Stimulated activated naive CD8-positive, alpha-beta T cell treated with anti-CD3 and anti-CD28 coated beads, Interleukin-15, Interleukin-2, amounts not matched to agents 100 ng/mL and 50 ng/mL, for 24 hours (primary cell): Measurements from ENCODE around the gene DNASE2.
"Not testable (repeated sequence)": the region's sequence is repeated elsewhere in the genome, so short reads cannot be mapped to it uniquely, and the experiment has no call there.

Experiments used
- H3K27ac Mint-ChIP-seq: one replicate; pipeline ENCODE4 v1.8.0; 2021; ENCODE audit warnings: mild to moderate bottlenecking, mixed read lengths
- H3K27me3 Mint-ChIP-seq: one replicate; pipeline ENCODE4 v1.8.0; 2021; ENCODE audit warnings: mixed read lengths
- H3K36me3 Mint-ChIP-seq: one replicate; pipeline ENCODE4 v1.8.0; 2021; ENCODE audit warnings: low read depth, mixed read lengths
- H3K4me1 Mint-ChIP-seq: one replicate; pipeline ENCODE4 v1.8.0; 2021; ENCODE audit warnings: low read depth, mixed read lengths
- H3K4me3 Mint-ChIP-seq: one replicate; pipeline ENCODE4 v1.8.0; 2021; ENCODE audit warnings: mild to moderate bottlenecking, mixed read lengths
- H3K9me3 Mint-ChIP-seq: one replicate; pipeline ENCODE4 v1.8.0; 2021; ENCODE audit warnings: mixed read lengths

The DNASE2 gene, protein sequence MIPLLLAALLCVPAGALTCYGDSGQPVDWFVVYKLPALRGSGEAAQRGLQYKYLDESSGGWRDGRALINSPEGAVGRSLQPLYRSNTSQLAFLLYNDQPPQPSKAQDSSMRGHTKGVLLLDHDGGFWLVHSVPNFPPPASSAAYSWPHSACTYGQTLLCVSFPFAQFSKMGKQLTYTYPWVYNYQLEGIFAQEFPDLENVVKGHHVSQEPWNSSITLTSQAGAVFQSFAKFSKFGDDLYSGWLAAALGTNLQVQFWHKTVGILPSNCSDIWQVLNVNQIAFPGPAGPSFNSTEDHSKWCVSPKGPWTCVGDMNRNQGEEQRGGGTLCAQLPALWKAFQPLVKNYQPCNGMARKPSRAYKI

DNA sequence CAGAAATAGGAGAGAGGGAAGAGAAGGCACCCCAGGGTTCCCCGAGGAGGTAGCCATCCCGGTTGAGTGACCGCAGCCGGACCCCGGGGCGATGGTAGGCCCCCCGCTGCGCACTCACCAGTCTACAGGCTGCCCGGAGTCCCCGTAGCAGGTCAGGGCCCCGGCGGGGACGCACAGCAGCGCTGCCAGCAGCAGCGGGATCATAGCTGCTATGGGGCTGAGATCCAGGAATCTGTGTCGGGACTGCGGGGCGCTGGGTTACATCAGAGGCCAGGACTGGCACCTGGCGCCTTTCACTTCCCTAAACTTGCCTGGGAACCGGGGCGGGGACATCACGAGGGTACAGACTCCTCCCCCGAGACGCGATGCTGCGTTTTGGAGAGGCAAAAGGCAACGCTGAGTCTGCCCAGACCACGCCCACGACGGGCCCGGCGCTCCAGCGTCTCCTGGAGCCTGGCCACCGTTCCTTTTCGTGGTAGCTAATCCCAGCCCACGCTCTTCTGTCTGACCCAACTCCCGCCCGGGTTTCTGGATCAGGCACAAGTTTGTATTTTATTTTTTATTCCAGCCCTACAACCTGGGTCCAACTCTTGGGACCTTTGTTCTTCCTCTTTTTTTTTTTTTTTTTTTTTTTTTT is at the start of gene DNASE2:
DNASE2 (minus strand) TSS at position 278 of the 637 bp plus-strand sequence; CDS start at position 204, 74 bp downstream.
- peaks cover 24% of the 10 kb centered on the region for H3K4me1 Mint-ChIP-seq
- peak within 1 kb of the TSS; percentile 90 for H3K4me3 Mint-ChIP-seq
- H3K27me3 Mint-ChIP-seq = no peaks in the 10 kb centered on the region
- peak within 1 kb of the TSS; percentile 82 for H3K27ac Mint-ChIP-seq
- no peaks in the 10 kb centered on the region for H3K9me3 Mint-ChIP-seq
- H3K36me3 Mint-ChIP-seq = peaks cover 9% of the 10 kb centered on the region

DNA sequence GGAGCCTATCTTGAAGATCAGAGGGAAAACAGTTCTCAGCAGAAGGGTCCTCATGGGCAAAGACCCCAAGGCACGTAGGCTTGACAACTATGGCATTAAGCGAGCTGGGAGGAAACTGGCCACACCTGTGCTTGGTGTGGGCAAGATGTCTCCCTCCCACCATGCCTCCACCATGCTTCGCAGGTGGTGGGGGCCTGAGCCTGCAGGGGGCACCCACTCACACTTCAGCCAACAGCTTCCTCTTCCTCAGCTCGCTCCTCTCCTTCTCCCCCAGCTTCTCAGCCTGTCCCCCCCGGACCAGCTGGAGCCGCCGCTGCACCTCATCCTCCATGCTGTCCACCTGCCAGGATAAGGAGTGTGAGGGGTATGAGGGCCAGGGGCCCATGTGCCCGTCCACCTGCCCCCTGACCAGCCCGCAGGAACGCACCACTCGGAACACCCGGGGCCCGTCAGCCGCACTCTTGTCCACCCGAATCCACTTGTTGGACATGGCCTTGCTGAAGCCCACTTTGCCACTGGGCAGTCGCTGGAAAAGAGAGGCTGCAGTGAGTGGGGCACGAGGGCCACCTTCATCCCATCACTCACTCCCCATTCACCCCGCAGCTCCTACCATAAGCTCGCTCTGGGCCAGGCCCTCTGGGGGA is 48.9 kb upstream of the DNASE2 start:
- Mint-ChIP-seq H3K27ac (no peak overlapping the region), H3K4me1 (peaks cover 31% of the 10 kb centered on the region)

DNA sequence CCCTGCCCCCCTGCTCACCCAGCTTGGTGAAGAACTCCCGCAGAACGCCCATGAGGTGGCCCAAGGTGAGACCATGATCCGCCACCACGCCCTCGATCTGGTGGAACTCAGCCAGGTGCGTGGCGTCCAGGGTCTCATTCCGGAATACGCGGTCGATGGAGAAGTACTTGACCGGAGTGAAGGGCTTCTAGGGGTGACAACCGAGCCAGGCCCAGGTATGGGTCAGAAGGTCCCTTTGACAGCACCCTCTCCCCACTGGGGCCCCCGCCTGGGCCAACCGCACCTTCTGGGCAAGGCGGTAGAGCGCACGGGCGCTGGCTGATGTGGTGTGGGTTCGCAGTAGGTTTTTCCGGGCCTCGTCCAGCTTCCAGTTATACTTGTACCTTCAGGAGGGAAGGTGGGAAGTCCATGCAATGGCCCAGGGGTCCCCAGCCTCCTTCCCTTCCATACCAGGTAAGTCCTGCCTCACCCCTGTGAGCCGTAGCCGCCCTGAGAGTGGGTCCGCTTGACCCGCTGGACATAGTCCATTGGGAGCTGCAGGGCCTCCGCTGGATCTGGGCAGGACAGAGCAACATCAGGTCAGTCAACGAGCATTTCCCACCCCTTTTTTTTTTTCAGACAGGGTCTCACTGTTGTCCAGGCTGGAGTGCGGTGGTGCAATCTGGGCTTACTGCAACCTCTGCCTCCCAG is 43.5 kb upstream of the DNASE2 start:
- Mint-ChIP-seq H3K27me3 (no peaks in the 10 kb centered on the region), H3K27ac (no peak overlapping the region), H3K9me3 (no peaks in the 10 kb centered on the region), H3K4me3 (no peak overlapping the region), H3K4me1 (peaks cover 4% of the 10 kb centered on the region), H3K36me3 (peaks cover 56% of the 10 kb centered on the region)

More for the DNA sequence above, 48.9 kb upstream of the DNASE2 start:
- Mint-ChIP-seq H3K27me3 (no peaks in the 10 kb centered on the region), H3K9me3 (no peaks in the 10 kb centered on the region), H3K36me3 (peaks cover 54% of the 10 kb centered on the region), H3K4me3 (no peak overlapping the region)

DNA sequence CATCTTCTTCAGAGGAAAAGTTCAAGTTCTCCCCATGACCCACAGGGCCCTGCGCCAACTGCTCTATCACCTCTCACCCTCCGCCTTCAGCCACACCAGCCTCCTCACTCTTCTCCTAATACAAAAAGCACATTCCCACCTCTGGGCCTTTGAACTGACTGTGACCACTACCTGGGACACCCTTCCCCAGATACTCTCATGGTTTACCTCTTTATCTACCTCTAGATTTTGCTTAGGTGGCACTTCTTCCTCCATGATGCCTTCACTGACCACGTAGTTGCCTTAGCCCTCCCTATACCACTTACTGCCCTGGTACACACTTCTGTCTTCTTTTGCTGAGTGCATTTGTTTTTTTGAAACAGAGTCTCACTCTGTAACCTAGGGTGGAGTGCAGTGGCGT is 41.7 kb upstream of the DNASE2 start:
- no peaks in the 10 kb centered on the region for H3K9me3 Mint-ChIP-seq
- H3K36me3 Mint-ChIP-seq = peaks cover 42% of the 10 kb centered on the region
- H3K4me1 Mint-ChIP-seq = peaks cover 17% of the 10 kb centered on the region
- H3K4me3 Mint-ChIP-seq = no peak overlapping the region
- no peaks in the 10 kb centered on the region for H3K27me3 Mint-ChIP-seq
- no peak overlapping the region for H3K27ac Mint-ChIP-seq

DNA sequence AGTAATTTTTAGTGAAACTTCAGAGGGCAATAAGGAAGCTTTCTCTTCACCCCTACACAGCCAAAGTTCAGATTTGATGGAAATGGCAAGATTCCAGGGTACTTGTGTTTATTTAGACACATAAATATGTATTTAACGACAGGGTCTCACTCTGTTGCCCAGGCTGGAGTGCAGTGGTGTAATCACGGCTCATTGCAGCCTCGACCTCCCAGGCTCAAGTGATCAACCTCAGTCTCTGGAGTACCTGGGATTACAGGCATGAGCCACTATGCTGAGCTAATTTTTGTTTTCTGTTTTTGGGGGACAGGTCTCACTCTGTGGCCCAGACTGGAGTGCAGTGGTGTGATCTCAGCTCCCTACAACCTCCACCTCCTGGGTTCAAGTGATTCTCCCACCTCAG is 39.8 kb upstream of the DNASE2 start:
- no peak overlapping the region for H3K4me3 Mint-ChIP-seq
- no peaks in the 10 kb centered on the region for H3K27me3 Mint-ChIP-seq
- H3K36me3 Mint-ChIP-seq = peaks cover 32% of the 10 kb centered on the region
- no peak overlapping the region for H3K27ac Mint-ChIP-seq
- peaks cover 17% of the 10 kb centered on the region for H3K4me1 Mint-ChIP-seq
- no peaks in the 10 kb centered on the region for H3K9me3 Mint-ChIP-seq

DNA sequence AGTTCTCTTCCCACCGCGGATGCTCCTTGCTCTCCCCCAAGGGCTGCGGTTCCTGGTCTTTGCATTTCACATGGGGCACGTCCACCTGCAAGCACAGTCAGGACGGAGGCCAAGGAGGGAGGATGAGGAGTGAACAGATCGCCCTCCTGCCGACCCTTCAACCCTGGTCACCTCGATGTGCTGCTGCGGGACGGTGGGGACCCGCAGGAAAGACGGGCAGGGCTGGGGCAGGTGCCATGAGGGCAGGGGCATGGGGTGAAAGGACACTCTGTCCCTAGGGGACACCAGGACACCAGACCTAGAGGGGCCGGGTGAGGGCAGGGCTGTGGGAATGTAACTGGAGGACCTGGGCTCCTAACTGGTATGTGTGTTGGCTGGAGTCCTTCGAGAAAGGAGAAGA is 37.0 kb upstream of the DNASE2 start:
- Mint-ChIP-seq H3K27me3 (no peaks in the 10 kb centered on the region), H3K36me3 (peaks cover 14% of the 10 kb centered on the region), H3K27ac (no peak overlapping the region), H3K4me3 (peak overlapping the region; percentile 75), H3K4me1 (peaks cover 36% of the 10 kb centered on the region), H3K9me3 (no peaks in the 10 kb centered on the region)

DNA sequence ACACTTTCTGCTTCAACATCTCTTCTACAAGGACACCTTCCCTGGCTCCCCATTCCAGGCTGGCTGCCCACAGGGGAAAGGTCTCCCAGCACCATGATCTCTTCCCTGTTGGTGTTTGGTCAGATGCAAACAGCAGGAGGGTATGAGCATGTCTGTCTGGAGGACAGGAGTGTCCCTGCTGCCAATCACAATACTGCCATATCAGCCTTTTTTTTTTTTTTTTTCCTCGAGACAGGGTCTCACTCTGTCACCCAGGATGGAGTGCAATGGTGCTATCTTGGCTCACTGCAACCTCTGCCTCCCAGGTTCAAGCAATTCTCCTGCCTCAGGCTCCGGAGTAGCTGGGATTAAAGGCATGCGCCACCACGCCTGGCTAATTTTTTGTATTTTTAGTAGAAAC is 34.6 kb upstream of the DNASE2 start:
- H3K4me1 Mint-ChIP-seq = peaks cover 38% of the 10 kb centered on the region

DNA sequence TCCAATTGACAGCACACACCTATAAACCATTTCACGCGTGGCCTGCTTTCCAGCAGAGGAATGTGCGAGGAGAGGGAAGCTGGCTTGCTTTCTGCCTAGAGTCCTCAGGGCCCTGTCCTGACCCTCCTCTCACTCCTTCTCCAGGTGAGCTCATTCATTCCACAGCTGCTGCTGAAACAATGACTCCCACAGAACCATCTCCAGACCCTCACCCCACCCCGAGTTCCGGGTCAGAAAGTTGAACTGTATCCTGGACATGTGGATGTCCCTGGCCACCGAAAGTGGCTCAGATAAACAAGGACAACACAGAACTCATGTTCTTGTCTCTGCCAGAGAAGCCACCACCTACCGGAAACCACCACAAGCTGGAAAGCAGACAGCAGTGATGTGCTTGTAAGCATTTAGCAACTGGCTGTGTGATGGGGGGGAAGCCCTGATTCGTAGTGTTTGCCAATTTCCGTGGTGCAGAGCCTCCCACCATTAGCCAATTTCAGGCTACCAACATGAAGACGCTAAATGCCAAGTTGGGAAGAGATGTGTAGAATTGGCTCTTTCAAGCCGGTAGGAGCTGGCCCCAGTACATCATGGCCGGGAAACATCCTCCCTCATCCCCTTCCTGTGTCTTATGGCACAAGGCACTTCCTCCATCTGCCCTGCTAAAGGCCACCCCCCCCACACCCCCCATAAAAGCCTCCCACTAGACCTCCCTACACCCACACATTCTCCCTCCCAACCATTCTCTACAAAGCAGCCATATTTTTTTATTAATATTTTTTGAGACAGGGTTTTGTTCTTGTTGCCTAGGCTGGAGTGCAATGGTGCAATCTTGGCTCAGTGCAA is 32.8 kb upstream of the DNASE2 start:
- Mint-ChIP-seq H3K4me1 (peaks cover 29% of the 10 kb centered on the region), H3K36me3 (no peaks in the 10 kb centered on the region), H3K4me3 (peak overlapping the region; percentile 45), H3K27me3 (no peaks in the 10 kb centered on the region), H3K9me3 (no peaks in the 10 kb centered on the region), H3K27ac (peak overlapping the region; percentile 91)

More for the DNA sequence above, 34.6 kb upstream of the DNASE2 start:
- not testable (repeated sequence) for H3K27me3 Mint-ChIP-seq, H3K9me3 Mint-ChIP-seq, H3K36me3 Mint-ChIP-seq, H3K4me3 Mint-ChIP-seq
- peak overlapping the region; percentile 36 for H3K27ac Mint-ChIP-seq

DNA sequence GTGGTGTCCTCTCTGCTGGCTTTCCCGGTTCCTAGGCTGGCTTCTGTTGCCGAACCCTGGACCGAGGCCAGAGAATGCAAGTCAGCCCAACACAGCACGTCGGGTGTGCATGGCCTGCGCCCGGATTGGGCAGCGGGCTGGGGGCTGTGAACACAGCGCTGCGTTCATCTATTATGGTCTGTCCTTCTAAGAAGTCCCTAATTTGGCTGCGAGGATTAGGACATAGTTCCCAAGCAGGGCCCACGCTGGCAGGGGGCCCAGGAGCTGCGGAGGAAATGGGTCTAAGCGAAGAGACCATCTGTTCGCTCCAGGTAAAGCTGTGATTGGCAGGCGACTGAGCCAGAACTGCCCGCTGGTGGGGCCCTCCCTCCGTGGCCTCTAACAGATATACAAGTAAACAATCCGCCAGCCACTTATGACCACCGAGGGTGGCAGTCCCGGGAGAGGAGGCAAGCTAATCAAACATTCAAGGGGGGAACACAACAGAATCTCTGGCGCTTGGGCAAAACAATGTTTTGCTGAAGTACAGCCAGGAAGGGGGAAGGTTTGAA is 31.8 kb upstream of the DNASE2 start:
- no peak overlapping the region for H3K27ac Mint-ChIP-seq
- no peaks in the 10 kb centered on the region for H3K36me3 Mint-ChIP-seq
- H3K27me3 Mint-ChIP-seq = no peaks in the 10 kb centered on the region
- H3K4me3 Mint-ChIP-seq = no peak overlapping the region
- H3K9me3 Mint-ChIP-seq = no peaks in the 10 kb centered on the region
- H3K4me1 Mint-ChIP-seq = peaks cover 20% of the 10 kb centered on the region

DNA sequence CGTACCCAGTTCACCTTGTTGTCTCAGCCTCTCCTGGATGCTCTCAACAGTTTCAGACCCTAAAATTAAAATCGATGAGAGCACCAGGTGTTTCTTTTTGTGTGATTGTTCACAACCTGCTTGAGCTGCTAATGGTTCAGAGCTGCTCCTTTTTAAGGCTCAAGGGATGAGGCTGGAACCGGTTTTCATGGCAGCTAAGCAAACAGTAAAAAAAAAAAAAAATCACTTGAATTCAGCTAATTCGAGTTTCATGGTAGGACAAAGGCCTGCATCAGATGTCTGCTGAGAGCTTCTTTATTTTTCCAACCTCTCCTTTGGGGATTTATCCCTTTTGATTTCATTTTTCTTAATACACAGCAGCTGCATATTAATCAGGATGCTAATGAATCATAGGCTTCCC is 31.3 kb upstream of the DNASE2 start:
- H3K9me3 Mint-ChIP-seq = no peaks in the 10 kb centered on the region
- no peak overlapping the region for H3K27ac Mint-ChIP-seq
- H3K27me3 Mint-ChIP-seq = no peaks in the 10 kb centered on the region
- no peaks in the 10 kb centered on the region for H3K36me3 Mint-ChIP-seq
- peaks cover 20% of the 10 kb centered on the region for H3K4me1 Mint-ChIP-seq
- H3K4me3 Mint-ChIP-seq = no peak overlapping the region

DNA sequence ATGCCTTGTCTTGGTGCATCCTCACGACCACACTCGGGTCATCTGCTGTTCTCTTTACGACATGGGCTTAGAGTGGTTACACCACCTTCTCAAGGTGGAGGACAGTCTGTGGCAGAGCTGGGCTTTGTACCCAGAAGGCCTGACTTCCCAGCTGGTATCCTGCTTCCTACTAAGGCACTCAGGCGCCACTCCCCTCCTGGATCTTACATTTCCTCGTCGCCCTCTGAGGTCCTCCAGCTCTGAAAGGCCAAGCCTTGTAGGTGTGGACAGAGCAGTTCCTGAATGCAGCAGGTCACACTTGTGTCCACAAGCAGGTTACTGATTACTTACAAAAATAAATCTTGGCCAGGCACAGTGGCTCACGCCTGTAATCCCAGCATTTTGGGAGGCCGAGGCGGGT is 25.9 kb upstream of the DNASE2 start:
- Mint-ChIP-seq H3K9me3 (no peaks in the 10 kb centered on the region), H3K36me3 (peaks cover under 1% of the 10 kb centered on the region), H3K4me1 (no peaks in the 10 kb centered on the region), H3K27me3 (no peaks in the 10 kb centered on the region), H3K27ac (no peak overlapping the region), H3K4me3 (no peak overlapping the region)

DNA sequence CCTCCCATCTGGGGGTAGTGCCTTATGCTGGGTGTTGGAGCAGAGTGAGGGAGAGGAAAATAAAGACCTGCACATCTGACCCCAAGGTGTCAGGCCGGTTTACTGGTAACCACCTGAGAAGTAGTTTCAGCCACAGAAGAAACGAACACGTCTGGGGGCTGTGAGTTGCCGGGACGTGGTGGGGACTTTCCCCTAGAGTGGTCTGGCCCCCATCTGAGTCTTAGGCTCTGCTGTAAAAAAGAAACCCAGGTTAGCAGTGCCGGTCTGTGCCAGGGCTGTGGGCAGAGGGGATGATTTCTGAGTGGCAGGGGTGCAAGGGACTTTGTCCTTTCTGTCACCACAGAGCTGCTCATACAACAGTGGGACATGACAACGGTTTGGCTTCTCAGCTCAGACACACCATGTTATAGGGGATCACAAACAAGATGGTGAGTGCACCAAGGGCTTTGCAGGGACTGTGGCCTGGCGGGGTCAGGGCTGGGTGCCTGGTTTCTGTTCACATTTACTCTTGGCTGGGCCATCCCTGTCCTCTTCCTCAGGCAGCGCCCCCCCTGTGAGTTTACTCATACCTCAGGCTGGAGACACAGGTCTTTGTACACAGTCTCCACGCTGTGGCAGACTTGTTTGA is 18.8 kb upstream of the DNASE2 start:
- Mint-ChIP-seq H3K4me3 (no peak overlapping the region), H3K9me3 (no peaks in the 10 kb centered on the region), H3K4me1 (peaks cover 16% of the 10 kb centered on the region), H3K36me3 (peaks cover 13% of the 10 kb centered on the region), H3K27ac (no peak overlapping the region), H3K27me3 (no peaks in the 10 kb centered on the region)

DNA sequence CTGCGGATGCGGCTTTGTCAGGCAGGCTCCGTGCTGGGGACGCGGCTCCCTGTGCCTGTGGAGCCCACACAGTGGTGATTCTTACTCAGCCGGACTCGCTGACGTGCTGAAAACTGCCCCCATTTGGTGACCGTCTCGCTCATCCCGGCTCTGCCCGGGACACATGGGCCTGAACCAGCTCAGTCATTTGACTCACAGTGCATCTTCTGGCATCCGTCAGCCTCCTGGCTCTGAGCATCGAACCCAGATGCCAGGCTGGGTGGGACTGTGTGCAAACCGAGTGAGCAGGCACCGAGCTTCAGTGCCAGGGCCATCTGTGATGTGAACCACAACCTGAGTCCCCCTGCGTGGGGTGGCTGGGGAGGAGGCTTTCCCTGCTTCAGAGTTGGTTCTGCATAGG is 15.2 kb upstream of the DNASE2 start:
- no peak overlapping the region for H3K4me3 Mint-ChIP-seq

DNA sequence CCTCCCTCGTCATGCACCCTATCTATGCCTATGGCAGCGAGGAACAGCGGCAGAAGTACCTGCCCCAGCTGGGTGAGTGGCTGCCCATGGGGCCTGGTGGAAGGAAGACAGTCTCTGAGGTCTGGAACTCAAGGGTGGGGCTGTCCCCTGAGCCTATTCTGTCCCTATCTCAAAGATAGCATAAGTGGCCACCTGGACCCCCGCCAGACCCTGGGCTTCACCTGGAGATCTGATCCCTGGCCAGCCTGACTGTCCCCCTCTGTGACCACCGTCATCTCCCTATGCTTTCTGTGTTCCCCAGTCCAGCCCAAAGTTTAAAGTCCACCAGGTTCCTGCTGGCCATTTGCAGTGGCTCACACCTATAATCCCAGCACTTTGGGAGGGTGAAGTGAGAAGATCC is 12.3 kb upstream of the DNASE2 start:
- peaks cover 25% of the 10 kb centered on the region for H3K4me1 Mint-ChIP-seq
- H3K36me3 Mint-ChIP-seq = peaks cover 26% of the 10 kb centered on the region
- no peaks in the 10 kb centered on the region for H3K27me3 Mint-ChIP-seq
- H3K9me3 Mint-ChIP-seq = no peaks in the 10 kb centered on the region
- H3K27ac Mint-ChIP-seq = no peak overlapping the region
- no peak overlapping the region for H3K4me3 Mint-ChIP-seq

More for the DNA sequence above, 15.2 kb upstream of the DNASE2 start:
- H3K9me3 Mint-ChIP-seq = no peaks in the 10 kb centered on the region
- H3K27ac Mint-ChIP-seq = no peak overlapping the region
- no peaks in the 10 kb centered on the region for H3K27me3 Mint-ChIP-seq
- H3K36me3 Mint-ChIP-seq = peaks cover 29% of the 10 kb centered on the region
- peaks cover 27% of the 10 kb centered on the region for H3K4me1 Mint-ChIP-seq
